GM18519 (cell line): ENCODE measurements around the gene ACOT7.

Experiments used
- ATAC-seq: cut with Tn5 transposase; IDR thresholded peaks from one replicate; pipeline ENCODE4 v1.9.1; 2021; ENCODE audit warnings: mild to moderate bottlenecking, moderate library complexity; ENCODE audit not compliant: unreplicated experiment, low FRiP score

ACOT7 gene

DNA sequence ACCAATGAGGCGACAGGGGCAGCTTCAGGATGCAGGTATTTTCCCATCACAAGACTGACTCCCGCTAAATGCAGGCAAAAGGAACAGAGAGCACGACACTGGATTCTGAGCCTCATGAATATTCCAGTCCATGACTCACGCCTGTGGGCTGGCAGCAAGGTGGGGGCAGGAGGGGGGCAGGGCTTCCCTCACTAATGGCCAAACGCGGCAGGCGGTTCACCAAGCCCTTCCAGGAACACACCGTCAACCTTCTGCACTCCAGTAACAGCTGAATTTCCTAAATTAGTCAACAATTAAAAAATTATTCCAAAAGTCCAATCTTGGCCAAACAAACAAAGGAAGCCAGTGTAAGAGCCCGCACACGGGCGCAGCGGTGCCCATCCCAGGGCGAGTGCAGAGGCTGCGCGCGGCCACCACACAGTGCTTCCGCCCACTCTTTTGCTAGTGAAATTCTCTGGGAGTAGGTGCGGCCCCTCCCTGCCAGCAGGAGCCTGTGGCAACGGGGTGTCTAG is 120.1 kb downstream of the ACOT7 start:
- ATAC-seq = no peak

DNA sequence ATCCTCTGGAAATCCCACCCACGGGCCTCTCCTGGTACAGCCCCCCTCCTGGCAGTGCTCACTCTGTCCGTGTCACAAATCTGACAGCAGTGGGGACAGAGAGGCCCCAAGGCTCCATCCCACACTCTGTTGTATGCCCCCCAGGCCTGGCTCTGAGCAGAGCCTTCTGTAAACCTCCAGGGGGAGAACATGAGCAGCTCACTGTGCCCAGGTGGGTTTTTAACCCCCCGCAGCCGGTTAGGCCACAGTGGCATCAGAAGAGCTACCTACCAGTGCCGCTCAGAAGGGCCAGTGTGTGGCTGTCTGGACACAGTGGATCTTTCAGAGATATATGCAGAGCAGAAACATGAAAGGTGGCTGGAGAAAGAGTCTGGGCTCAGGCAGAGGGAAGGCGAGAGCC is 120.7 kb downstream of the ACOT7 start:
- no peak for ATAC-seq

- no peak for ATAC-seq
These were observed 121.1 kb downstream of the ACOT7 start for GRCh38 chr1:6272452-6272851.

DNA sequence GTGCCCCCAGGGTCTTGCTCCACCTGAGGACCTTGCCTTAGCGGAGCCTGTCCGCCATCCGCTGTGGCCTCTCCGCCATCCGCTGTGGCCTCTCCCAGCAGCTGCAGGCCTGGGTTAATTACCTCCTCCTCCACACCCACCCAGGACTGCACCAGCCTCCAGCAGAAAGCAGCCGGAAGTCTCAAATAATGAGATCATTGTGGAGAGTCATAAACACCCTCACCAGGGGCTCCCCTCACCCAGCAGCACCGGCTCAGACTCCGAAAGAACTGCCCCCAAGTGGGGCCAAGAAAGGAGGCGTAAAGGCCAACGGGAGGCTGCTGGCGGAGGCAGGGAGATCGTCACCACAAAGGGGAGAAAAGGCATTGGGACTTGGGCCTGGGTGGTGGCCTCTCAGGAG is 122.0 kb downstream of the ACOT7 start:
- ATAC-seq = no peak

DNA sequence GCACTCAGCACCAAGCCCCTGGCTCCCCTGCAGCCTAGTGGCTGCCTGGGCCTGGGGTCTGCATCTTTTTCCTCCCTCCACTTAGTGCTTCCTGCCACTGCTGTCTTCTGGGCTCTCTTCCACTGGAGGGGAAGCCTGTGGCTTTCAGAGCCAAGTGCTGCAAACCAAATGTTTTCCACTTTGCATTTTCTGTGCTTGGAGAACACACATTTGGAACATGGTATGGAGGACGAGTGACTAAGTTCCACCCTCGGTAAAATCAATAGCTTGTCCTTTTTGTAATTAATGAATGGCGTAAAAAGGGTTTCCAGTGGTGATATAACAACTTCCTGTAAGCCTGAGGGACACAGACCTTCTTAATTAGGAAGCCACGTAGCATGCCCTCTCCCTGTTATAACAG is 122.6 kb downstream of the ACOT7 start:
- ATAC-seq = no peak

GRCh38 chr1:6270401-6270800 is 123.2 kb downstream of the ACOT7 start:
- no peak for ATAC-seq

DNA sequence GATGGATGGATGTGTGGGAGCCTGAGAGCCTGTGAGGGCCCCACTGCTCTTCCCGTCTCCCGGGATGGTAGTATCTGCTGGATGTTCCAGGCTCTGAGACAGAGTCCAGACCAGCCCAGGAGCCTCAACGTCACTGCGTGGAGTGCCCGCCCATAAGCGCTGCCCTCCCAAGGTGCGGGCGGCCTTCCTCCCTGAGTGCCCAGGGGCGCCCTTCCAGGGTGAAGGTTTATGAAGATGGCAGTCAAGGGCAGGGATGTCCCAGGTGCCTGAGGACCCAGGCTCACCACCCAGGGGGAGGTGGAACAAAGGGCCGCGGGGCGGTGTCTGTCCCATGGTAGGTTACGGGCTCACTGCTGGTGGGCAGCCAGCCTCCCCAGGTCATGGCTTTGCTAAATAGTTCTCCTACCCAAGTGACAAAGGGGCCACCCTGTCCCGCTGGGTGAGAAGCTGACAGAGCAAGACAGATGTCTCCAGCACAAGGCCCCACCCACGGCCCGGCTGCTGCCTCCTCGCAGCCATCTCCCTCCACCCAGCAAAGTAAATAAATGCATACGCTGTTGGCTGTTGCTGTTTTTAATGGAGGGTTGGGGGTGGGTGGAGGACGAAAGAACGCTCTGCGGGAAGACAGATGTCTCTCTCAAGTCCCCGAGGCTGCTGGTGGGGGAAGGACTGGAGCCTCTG is 123.7 kb downstream of the ACOT7 start:
- ATAC-seq = no peak

- no peak for ATAC-seq
These were observed 124.3 kb downstream of the ACOT7 start for GRCh38 chr1:6269296-6269695.

- ATAC-seq = no peak
These were observed 125.2 kb downstream of the ACOT7 start for GRCh38 chr1:6268415-6268814.

DNA sequence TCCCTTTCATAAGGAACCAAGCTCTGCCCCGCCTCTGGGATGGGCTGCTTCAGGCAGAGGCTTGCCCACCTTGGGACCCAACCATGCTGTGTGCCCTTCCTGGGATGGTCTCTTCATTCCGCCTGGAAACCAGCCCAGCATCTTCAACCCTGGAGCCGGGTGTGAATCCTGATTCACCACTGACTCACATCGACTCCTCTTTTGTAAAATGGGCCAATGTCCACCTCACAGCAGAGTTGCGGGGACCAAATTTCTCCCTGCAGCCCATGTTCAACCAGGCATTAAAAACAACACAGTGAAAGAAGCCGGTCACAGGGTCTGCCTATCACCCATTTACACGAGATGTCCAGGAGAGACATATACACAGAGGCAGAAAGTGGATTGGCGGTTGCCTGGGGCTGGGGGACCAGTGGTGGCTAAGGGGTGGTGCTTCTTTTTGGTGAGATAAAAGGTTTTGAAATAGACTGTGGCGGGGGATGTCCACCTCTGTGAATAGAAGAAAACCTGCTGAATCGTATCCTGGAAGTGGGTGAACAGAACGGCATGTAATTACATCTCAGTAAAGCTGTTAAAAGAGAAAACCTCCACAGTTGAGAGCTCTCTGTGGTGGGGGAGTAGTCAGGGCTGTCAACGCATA is 125.8 kb downstream of the ACOT7 start:
- no peak for ATAC-seq

DNA sequence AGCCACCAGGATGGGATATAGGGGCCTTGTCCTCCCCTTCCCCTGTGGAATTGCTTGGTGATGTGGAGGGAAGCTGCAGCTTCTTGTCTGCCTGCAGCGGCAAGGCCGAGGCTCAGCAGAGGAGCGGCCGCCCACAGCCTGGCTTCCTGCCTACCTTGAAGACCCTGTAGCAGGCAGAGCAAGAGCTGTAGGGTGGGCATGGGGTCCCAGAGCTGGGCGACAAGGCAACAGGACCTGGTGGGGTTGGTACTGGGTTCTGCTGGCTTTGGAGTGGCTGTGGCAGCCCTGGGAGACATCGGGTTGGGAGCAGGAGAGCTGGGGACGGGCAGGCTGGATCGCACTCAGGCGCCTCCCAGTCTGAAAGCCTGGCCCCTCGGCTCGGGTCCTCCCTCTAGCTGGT is 126.9 kb downstream of the ACOT7 start:
- no peak for ATAC-seq

DNA sequence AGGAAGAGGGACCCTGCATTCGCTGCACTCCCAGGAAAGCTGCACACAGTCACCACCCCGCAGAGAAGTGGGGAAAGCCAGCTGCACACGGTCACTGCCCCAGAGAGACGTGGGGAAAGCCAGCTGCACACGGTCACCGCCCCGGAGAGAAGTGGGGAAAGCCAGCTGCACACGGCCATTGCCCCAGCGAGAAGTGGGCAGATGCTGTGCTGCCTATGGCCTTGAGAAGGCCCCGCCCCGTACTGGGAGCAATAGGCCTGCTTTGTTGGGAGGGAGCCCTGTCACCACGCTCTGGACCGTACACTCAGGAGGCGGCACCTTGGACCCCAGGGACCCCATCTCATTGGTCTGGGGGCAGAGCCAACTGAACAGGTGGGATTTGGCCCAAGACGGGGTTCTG is 128.4 kb downstream of the ACOT7 start:
- no peak for ATAC-seq

- ATAC-seq = no peak
These were observed 129.9 kb downstream of the ACOT7 start for GRCh38 chr1:6263716-6264115.

- no peak for ATAC-seq
These were observed 130.8 kb downstream of the ACOT7 start for GRCh38 chr1:6262555-6263420.

DNA sequence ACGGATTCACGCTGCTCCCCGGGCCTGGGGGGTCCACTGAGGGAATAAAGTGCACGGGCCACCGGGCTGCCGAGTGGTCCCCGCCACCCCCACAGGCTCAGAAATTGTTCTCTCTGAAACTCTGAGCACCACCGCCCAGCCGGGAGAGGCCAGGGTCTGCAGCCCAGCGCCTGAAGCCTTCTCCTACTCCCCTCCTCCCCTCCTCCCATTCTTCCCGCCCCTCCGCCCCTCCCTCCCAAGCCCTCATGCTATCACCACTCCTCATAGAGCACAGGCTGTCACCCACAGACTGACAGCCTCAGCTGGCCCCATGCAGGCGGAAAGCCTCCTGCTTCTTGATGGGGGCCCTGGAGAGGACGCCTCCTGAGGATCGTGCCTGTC is 132.0 kb downstream of the ACOT7 start:
- ATAC-seq = no peak

- ATAC-seq = no peak
These were observed 132.5 kb downstream of the ACOT7 start, which contains the start of gene GPR153 for GRCh38 chr1:6260961-6261614. TSS of gene GPR153 (minus strand) at chr1:6261098. CDS start at chr1:6254905, 6,193 bp downstream.

- ATAC-seq = no peak
These were observed 133.1 kb downstream of the ACOT7 start for GRCh38 chr1:6260433-6260934.

DNA sequence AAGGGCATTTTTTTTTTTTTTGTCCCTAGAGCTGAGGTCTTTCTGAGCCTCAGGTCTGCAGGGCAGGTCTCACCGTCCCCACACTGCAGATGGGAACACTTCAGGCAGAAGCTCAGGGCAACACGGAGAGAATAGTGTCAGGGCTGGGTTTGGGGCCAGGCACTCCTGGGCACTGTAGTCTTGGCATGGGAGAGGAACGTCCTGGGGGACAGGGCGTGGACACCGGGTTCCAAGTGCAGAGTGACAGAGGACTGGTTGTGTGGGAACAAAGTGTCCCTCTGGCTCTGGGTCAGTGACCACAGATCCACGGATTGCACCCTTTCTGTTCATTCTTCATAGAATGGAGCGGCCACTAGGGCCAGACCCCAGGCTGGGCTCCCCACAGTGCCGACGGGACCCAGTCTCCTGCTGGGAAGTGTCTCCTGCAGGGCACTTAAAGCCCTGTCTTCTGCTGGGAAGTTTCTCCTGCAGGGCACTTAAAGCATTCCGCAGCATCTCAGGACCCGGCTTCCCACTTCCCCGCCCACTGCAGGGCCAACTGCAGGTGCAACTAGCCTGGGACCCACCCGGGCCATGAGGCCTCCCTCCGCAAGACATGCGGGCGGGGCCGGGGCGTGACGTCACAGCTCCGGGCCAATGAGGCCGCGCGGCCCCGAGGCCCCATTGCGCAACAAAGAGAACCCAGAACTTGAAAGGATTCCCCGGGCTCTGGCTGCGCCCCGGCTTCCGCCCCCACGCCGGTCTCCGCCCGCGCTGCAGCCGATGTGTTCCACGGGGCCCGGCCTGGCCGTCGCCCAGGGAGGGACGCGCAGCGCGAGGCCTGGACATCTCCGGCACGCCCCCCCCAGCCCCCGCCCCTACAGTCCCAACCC is 133.8 kb downstream of the ACOT7 start:
- no peak for ATAC-seq

- ATAC-seq = no peak
These were observed 134.9 kb downstream of the ACOT7 start for GRCh38 chr1:6258675-6259074.
